ENCODE results near the gene TCEA3. TPM values are rescaled to one million over a fixed set of nuclear protein-coding genes. Genes with fewer than 3 reads are reported as not detected.
A peak's percentile ranks its signal among the peaks of the same experiment; 100 is the strongest.

TCEA3 gene
- total and polyA plus RNA-seq, 2 donors (not counting 3 experiments of a cell fraction or from before 2014, with no cell fraction given): 1.5 to 3.7 TPM

DNA sequence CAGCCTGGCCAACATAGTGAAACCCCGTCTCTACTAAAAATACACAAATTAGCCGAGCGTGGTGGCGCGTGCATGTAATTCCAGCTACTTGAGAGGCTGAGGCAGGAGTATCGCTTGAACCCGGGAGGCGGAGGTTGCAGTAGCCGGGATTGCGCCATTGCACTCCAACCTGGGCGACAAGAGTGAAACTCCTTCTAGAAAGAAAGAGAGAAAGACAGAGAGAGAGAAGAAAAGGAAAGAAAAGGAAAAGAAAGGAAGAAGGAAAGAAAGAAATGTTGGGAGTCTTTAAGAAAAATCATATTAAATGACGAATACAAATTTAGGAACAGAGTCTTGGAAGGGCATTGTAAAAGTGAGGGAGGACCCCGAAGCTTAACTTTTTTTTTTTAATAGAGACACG lies 78.6 kb downstream of the TCEA3 start:
- CTCF ChIA-PET: interaction anchor here (1.1 kb wide), 1 partner anchor 57 kb away, joined by 7 read pairs; no protein-coding TSS in a partner anchor
- Histone ChIP-seq H3K36me3 (ENCODE audit: control insufficient read depth in 2 of 2, extremely low read depth in 1 of 2, insufficient read depth in 2 of 2, low read length in 2 of 2) (no peaks in the 10 kb centered on the region), H3K9me3 (replicated peaks; ENCODE audit: control insufficient read depth, insufficient read depth, low read length) (no peaks in the 10 kb centered on the region), H3K9ac (replicated peaks; ENCODE audit: extremely low read depth, insufficient read depth, low read length) (no peak overlapping the region), H3K79me2 (ENCODE audit: control insufficient read depth, insufficient read depth, low read length) (peaks cover 31% of the 10 kb centered on the region), H4K20me1 (replicated peaks; ENCODE audit: control insufficient read depth, extremely low read depth, insufficient read depth, low read length) (peaks cover 5% of the 10 kb centered on the region), H3K4me3 (replicated peaks in 1 of 3; ENCODE audit: insufficient read depth in 1 of 3, low read depth in 1 of 3, low read length in 3 of 3) (no peak overlapping the region), H3K27ac (ENCODE audit: insufficient read depth, low read depth, low read length) (no peak overlapping the region), H3K9me1 (replicated peaks; ENCODE audit: control insufficient read depth, extremely low read depth, insufficient read depth, low read length) (no peaks in the 10 kb centered on the region), H3K4me2 (ENCODE audit: insufficient read depth, low read length) (no peak overlapping the region), H3K4me1 (ENCODE audit: control insufficient read depth, extremely low read depth, insufficient read depth, low read length) (peaks cover 17% of the 10 kb centered on the region), H3K27me3 (ENCODE audit: control insufficient read depth in 2 of 2, insufficient read depth in 2 of 2, low read length in 2 of 2) (no peaks in the 10 kb centered on the region), H2AFZ (ENCODE audit: low read depth, low read length) (no peak overlapping the region)
- DNase-seq (ENCODE audit: low read depth, low spot score): no peak
- BruUV-seq (replicated peaks): no TSS peak
- no peak for FAIRE-seq
- dilution Hi-C loops (cut with MboI; ENCODE audit: extremely low pct_ligation_motif_present, low sequenced_read_pairs) (no loop called here), intact Hi-C loops (cut with micrococcal nuclease) (loop anchor here (2.0 to 10.0 kb wide), 2 partner anchors 139 to 189 kb away; partner anchors contain the start of genes ASAP3 and E2F2)
- TF ChIP-seq POLR2A (IDR thresholded peaks at IDR 0.05; ENCODE audit: low read depth, low read length): no peak
- TF ChIP-seq EZH2 (IDR thresholded peaks at IDR 0.05; ENCODE audit: borderline replicate concordance, low read depth, low read length, severe bottlenecking): no peak
- no peak for TF ChIP-seq POLR2AphosphoS5 (IDR thresholded peaks at IDR 0.05; ENCODE audit: insufficient read depth, low read depth, low read length)
- TF ChIP-seq JUN (IDR thresholded peaks at IDR 0.05; ENCODE audit: borderline replicate concordance, insufficient read depth, insufficient read length, low read depth): no peak
- no peak for TF ChIP-seq MYC (IDR thresholded peaks at IDR 0.05; ENCODE audit: low read depth, low read length)
- TF ChIP-seq, protein P1, sequence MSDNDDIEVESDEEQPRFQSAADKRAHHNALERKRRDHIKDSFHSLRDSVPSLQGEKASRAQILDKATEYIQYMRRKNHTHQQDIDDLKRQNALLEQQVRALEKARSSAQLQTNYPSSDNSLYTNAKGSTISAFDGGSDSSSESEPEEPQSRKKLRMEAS (IDR thresholded peaks at IDR 0.05; ENCODE audit: insufficient read depth, insufficient read length): no peak
- POLR2A ChIA-PET: no interaction called here

DNA sequence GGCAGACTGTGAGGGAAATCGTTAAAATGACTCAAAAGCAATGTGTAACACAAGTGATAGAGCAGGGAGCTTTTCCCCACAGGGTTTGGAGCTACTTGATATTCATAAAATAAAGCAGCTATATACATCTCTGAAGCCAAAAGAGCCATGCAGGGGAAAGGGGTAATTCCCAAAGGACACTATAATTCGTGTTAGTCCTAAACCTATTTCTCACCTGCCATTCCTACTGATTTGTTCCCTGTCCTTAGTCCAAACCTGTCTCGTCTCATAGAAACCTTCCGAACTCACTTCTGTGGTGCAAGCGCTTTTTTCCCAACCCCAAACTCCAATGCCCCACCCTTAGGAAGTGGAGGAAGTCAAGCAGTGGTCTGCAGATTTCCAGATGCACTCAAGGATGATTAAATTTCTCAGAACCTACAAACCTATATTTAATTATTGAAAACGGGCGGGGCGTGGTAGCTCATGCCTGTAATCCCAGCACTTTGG lies 79.5 kb downstream of the TCEA3 start:
- Histone ChIP-seq H4K20me1 (replicated peaks; ENCODE audit: control insufficient read depth, extremely low read depth, insufficient read depth, low read length) (peaks cover 12% of the 10 kb centered on the region), H3K36me3 (ENCODE audit: control insufficient read depth in 2 of 2, extremely low read depth in 1 of 2, insufficient read depth in 2 of 2, low read length in 2 of 2) (peaks cover 0 to 2% of the 10 kb centered on the region in 2 experiments), H3K9ac (replicated peaks; ENCODE audit: extremely low read depth, insufficient read depth, low read length) (peak overlapping the region; percentile 85), H3K27ac (ENCODE audit: insufficient read depth, low read depth, low read length) (peak overlapping the region; percentile 79), H3K4me3 (replicated peaks in 1 of 3; ENCODE audit: insufficient read depth in 1 of 3, low read depth in 1 of 3, low read length in 3 of 3) (peak overlapping the region; percentile 1 to 58 (median 57)), H3K4me1 (ENCODE audit: control insufficient read depth, extremely low read depth, insufficient read depth, low read length) (peaks cover 25% of the 10 kb centered on the region), H3K79me2 (ENCODE audit: control insufficient read depth, insufficient read depth, low read length) (peaks cover 40% of the 10 kb centered on the region), H3K9me3 (replicated peaks; ENCODE audit: control insufficient read depth, insufficient read depth, low read length) (no peaks in the 10 kb centered on the region), H3K4me2 (ENCODE audit: insufficient read depth, low read length) (peak overlapping the region; percentile 69), H3K27me3 (ENCODE audit: control insufficient read depth in 2 of 2, insufficient read depth in 2 of 2, low read length in 2 of 2) (no peaks in the 10 kb centered on the region), H3K9me1 (replicated peaks; ENCODE audit: control insufficient read depth, extremely low read depth, insufficient read depth, low read length) (no peaks in the 10 kb centered on the region), H2AFZ (ENCODE audit: low read depth, low read length) (peak overlapping the region; percentile 81)
- ChIA-PET CTCF (interaction anchor here (1.0 to 1.7 kb wide), 10 partner anchors 13 to 195 kb away, joined by 4 to 33 read pairs (median 6); partner anchors contain the start of genes ASAP3, HTR1D and ZNF436), POLR2A (interaction anchor here (0.6 to 1.7 kb wide), 8 partner anchors 12 to 214 kb away, joined by 3 to 28 read pairs (median 5); partner anchors contain the start of genes ID3 and ZNF436)
- FAIRE-seq: no peak
- dilution Hi-C loops (cut with MboI; ENCODE audit: extremely low pct_ligation_motif_present, low sequenced_read_pairs): no loop called here
- no TSS peak for BruUV-seq (replicated peaks)
- DNase-seq (ENCODE audit: low read depth, low spot score): no peak
- intact Hi-C loops (cut with micrococcal nuclease): loop anchor here (1.0 to 10.0 kb wide), 5 partner anchors 23 to 190 kb away; partner anchors contain the start of genes ASAP3 and E2F2
- no peak for TF ChIP-seq JUN (IDR thresholded peaks at IDR 0.05; ENCODE audit: borderline replicate concordance, insufficient read depth, insufficient read length, low read depth)
- TF ChIP-seq, protein P1 (IDR thresholded peaks at IDR 0.05; ENCODE audit: insufficient read depth, insufficient read length): no peak
- TF ChIP-seq POLR2A (IDR thresholded peaks at IDR 0.05; ENCODE audit: low read depth, low read length): no peak
- TF ChIP-seq, protein P2, sequence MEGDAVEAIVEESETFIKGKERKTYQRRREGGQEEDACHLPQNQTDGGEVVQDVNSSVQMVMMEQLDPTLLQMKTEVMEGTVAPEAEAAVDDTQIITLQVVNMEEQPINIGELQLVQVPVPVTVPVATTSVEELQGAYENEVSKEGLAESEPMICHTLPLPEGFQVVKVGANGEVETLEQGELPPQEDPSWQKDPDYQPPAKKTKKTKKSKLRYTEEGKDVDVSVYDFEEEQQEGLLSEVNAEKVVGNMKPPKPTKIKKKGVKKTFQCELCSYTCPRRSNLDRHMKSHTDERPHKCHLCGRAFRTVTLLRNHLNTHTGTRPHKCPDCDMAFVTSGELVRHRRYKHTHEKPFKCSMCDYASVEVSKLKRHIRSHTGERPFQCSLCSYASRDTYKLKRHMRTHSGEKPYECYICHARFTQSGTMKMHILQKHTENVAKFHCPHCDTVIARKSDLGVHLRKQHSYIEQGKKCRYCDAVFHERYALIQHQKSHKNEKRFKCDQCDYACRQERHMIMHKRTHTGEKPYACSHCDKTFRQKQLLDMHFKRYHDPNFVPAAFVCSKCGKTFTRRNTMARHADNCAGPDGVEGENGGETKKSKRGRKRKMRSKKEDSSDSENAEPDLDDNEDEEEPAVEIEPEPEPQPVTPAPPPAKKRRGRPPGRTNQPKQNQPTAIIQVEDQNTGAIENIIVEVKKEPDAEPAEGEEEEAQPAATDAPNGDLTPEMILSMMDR (IDR thresholded peaks at IDR 0.05; ENCODE audit: extremely low read depth in 1 of 2, insufficient read depth in 1 of 2, low read depth in 1 of 2, low read length in 2 of 2): no peak
- TF ChIP-seq MYC (IDR thresholded peaks at IDR 0.05; ENCODE audit: low read depth, low read length): no peak
- TF ChIP-seq EZH2 (IDR thresholded peaks at IDR 0.05; ENCODE audit: borderline replicate concordance, low read depth, low read length, severe bottlenecking): no peak
- TF ChIP-seq POLR2AphosphoS5 (IDR thresholded peaks at IDR 0.05; ENCODE audit: insufficient read depth, low read depth, low read length): no peak
- TF ChIP-seq FOS (IDR thresholded peaks at IDR 0.05; ENCODE audit: borderline replicate concordance, insufficient read depth, low read length): no peak
- no peak for TF ChIP-seq GATA2 (IDR thresholded peaks at IDR 0.05; ENCODE audit: insufficient read depth, insufficient read length, low read depth, low read length)
